SK-N-MC (cell line): ENCODE data around the gene CADPS.

Experiments used
- DNase-seq: peaks from one replicate; pipeline ENCODE4 v3.0.0-alpha.2; 2011; ENCODE audit warnings: low read depth, low spot score
- H3K27ac ChIP-seq: fragments of 200-600 bp; sonication (generic); 2 replicates; pipeline ENCODE4 v1.5.1; 2016; ENCODE audit warnings: mixed run types
- H3K36me3 ChIP-seq: fragments of 200-600 bp; sonication (generic); 2 replicates; pipeline ENCODE4 v1.6.1; 2017; ENCODE audit warnings: antibody characterized with exemption, low read length, mixed read lengths; ENCODE audit not compliant: insufficient read depth
- H3K4me3 ChIP-seq: fragments of 200-600 bp; sonication (generic); 2 replicates; pipeline ENCODE4 v1.5.1; 2016
- H3K9ac ChIP-seq: fragments of 200-600 bp; sonication (generic); 2 replicates; pipeline ENCODE4 v1.8.0; 2017; ENCODE audit warnings: mixed run types, mixed read lengths; ENCODE audit not compliant: insufficient read length
- H3K9me3 ChIP-seq: fragments of 200-600 bp; sonication (generic); 2 replicates; pipeline ENCODE4 v1.6.1; 2017; ENCODE audit warnings: low read depth, mild to moderate bottlenecking, antibody characterized with exemption, low read length, moderate library complexity, mixed read lengths
- EZH2 ChIP-seq: fragments of 200-600 bp; sonication (generic); IDR thresholded peaks from one replicate; pipeline ENCODE4 v1.6.1; 2017; ENCODE audit warnings: antibody characterized with exemption
- FOXP2 ChIP-seq: optimal IDR thresholded peaks from 2 replicates; pipeline ENCODE3; 2011; ENCODE audit warnings: mild to moderate bottlenecking, moderate library complexity; ENCODE audit not compliant: insufficient read depth; ENCODE audit errors: extremely low read length, control extremely low read depth
- POLR2AphosphoS5 ChIP-seq: IDR thresholded peaks from 2 replicates; pipeline ENCODE4 v1.6.1; 2012; ENCODE audit warnings: mild to moderate bottlenecking, low read depth, low read length, borderline replicate concordance

The CADPS gene

DNA sequence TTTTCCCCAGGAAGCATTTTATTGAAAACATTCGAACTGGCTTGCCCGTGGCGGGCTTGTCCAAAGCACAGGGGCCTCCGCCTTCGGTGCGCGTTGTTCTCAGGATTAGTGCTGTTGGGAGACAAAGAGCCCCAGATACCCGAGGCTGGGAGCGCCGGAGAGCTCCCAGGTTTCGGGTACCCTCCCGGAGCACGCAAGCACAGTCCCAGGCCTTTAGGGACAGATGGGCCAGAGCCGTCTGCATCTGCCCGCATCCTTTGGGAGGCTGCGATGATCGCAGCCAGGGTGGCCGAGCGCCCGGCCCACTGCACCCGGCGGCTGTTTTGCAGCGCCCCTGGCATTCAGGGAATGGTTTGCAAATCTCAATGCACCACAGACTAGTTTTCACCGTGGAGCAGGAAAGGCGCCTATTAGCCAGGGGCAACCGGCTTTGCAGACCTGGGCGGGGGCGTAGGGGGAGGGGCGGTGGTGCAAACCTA is 496.9 kb downstream of the CADPS start:
- Histone ChIP-seq H3K27ac (no peak overlapping the region), H3K4me3 (no peak overlapping the region), H3K36me3 (no peaks in the 10 kb centered on the region), H3K9me3 (no peaks in the 10 kb centered on the region), H3K9ac (no peak overlapping the region)
- TF ChIP-seq POLR2AphosphoS5: no peak
- no peak for TF ChIP-seq EZH2
- TF ChIP-seq FOXP2: no peak
- DNase-seq: no peak

DNA sequence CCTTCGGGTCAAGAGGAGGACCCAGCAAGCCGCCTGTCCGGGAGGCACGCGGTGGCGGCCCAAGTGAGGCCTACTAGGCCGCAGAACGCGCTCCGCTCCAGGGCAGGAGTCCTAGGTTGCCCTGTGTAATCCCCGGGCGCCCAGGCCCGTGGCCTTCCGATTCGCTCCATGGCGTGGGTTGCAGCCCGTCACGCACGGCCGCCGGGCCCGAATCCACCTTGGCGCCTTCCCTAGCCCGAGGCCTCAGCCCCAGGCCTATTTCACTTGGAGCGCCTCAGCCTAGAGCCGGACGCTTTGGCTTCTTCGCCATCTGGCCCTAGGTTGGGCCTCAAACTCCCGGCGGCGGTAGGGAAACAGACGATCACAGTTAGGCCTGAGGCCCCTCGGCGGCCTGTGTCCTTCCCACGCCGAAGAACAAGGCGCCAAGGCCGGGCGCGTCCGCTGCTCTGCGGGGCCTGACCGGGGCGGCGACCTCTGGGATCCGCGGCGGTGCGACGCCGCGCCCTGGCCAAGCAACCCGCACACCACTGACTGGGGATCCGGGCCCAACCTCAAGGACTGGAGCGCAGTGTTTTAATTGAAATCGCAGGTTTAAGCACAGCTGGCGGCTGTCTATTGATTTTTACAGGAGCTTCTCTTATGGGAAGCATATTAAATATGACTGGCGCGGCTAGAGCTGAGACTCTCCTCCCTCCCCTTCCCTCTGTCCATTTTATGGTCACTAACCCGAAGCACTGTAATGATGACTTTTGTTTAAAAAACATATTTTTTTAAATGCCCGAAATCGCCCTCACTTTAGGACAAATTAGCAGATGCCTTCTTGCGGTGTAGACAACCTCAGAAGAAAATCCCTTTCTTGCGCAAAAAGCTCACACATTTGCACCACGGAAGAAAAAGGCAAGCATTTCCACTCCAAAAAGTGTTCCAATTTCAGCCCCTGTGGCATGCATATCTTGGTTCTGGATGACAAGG is 498.0 kb downstream of the CADPS start:
- no peaks in the 10 kb centered on the region for H3K36me3 ChIP-seq
- DNase-seq: no peak
- TF ChIP-seq POLR2AphosphoS5: no peak
- TF ChIP-seq FOXP2: no peak
- no peak for TF ChIP-seq EZH2

GRCh38 chr3:62376454-62376720 is 498.8 kb downstream of the CADPS start:
- H3K4me3 ChIP-seq: no peak overlapping the region
- TF ChIP-seq FOXP2 (no peak), POLR2AphosphoS5 (no peak), EZH2 (no peak)
- H3K27ac ChIP-seq: no peak overlapping the region
- no peaks in the 10 kb centered on the region for H3K36me3 ChIP-seq
- DNase-seq: no peak
- H3K9me3 ChIP-seq: no peaks in the 10 kb centered on the region
- H3K9ac ChIP-seq: no peak overlapping the region

More for the DNA sequence above, 498.0 kb downstream of the CADPS start:
- Histone ChIP-seq H3K27ac (no peak overlapping the region), H3K9me3 (no peaks in the 10 kb centered on the region), H3K4me3 (no peak overlapping the region), H3K9ac (no peak overlapping the region)

DNA sequence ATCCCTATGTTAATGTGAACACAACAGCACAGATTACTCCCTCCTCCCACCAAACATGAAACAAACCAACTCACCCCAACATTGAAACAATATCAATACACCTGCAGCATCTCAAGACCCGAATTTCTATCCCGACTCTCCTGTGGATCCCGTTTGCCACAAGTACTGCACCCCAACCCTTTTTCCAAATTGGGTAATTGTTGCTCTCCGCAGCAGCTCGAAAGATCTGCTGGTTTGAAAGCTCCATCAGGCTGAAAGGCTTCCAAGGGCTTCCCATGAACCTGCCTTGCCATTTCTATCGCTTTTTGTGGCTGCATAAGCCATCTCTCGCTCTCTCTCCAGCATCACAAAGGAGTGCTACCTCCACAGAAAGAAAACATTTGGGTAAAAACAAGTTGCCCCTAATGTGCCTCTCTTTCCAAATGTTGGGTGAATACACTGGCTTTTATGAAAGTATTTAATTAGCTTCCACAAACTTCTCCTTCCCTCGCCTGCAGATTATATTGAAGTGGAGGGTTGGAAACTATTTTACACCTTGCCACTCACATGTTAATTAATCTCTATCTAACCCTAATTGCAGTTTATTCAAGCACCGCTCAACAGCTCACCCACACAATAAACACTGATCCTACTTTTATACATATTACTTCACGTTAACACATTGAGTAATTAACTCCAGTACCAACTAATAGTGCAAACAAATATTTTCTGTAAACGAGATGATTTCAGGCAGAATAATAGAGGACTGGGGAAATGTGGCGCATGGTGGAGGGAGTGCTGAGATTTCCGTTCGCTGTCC is 499.4 kb downstream of the CADPS start:
- no peak overlapping the region for H3K4me3 ChIP-seq
- H3K36me3 ChIP-seq: no peaks in the 10 kb centered on the region
- TF ChIP-seq POLR2AphosphoS5: no peak
- TF ChIP-seq FOXP2: no peak
- TF ChIP-seq EZH2: no peak
- no peak overlapping the region for H3K9ac ChIP-seq
- no peaks in the 10 kb centered on the region for H3K9me3 ChIP-seq
- no peak overlapping the region for H3K27ac ChIP-seq
- no peak for DNase-seq

DNA sequence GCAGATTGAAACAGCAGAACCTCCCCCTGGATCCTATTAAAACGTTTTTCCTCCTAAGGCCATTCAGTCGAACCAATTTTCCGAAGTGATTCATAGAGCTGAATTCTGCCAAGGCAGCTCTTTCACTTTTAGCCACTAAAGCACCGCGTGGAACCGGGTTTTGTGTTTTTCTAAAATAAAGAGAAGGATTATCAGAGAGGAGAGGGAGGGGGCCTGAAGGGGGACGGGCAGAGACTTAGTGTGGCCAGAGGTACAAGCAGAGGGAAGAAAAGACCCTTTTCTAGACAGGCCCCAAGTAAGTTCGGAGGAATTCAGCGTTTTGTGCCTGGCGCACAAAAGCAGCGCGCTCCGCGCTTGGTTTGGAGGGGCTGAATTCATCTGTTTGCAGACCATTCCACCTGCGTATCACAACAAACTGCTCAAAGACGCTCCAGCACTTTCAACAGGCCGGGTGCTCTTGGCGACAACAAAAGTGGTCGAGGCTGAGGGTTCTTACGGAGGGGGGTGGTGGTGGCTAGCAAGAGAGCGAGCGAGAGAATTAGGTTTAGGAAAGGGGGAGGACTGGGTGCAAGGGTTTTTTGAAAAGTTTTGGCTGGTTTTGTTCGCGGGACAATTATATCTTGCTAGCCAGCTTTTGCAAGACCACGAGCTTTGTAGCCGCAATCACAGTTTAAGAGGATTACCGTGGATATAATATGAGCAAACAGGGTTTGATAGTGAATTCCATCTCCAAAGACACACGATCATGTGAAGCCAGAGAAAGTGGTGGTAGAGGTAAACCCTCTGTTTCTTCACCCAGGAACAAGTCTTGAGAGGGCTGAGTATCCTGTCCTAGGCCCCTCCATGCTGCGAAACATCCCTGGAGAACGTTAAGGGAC is 500.6 kb downstream of the CADPS start:
- DNase-seq: no peak
- no peak overlapping the region for H3K27ac ChIP-seq
- TF ChIP-seq FOXP2 (no peak), EZH2 (no peak), POLR2AphosphoS5 (no peak)
- H3K9ac ChIP-seq: no peak overlapping the region
- H3K4me3 ChIP-seq: no peak overlapping the region
- H3K36me3 ChIP-seq: no peaks in the 10 kb centered on the region
- H3K9me3 ChIP-seq: no peaks in the 10 kb centered on the region

DNA sequence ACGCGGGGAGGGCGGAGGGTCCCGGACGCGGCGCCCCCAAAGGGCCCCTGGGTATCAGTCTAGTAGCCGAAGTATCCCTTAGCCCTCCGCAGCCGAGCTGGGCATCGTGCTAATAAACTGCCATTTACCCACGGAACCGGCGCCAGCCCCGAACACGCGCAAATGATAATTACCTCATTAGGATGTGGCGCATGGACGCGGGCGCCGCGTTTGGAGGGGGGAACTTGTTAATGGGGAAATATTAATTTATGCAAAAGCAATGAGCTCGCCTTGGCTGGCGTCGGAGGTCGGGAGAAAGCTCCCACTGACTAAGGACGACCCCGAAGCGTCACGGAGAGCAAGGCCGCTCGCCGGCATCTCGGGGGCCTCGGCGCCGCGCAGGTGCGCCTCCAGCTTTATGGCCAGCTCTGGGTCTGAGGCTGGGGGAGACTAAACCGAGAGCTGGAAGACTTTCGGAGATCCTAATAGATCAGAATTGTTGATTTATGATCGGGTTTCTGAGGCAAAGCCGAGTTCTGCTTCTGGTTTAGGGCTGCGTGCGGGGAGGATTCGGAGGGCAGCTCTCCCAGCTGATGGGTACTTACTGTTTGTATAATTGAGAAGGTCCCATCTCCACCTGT is 501.4 kb downstream of the CADPS start:
- Histone ChIP-seq H3K9ac (no peak overlapping the region), H3K27ac (no peak overlapping the region), H3K36me3 (no peaks in the 10 kb centered on the region), H3K4me3 (no peak overlapping the region), H3K9me3 (no peaks in the 10 kb centered on the region)
- DNase-seq: no peak
- TF ChIP-seq POLR2AphosphoS5: no peak
- no peak for TF ChIP-seq EZH2
- TF ChIP-seq FOXP2: no peak

DNA sequence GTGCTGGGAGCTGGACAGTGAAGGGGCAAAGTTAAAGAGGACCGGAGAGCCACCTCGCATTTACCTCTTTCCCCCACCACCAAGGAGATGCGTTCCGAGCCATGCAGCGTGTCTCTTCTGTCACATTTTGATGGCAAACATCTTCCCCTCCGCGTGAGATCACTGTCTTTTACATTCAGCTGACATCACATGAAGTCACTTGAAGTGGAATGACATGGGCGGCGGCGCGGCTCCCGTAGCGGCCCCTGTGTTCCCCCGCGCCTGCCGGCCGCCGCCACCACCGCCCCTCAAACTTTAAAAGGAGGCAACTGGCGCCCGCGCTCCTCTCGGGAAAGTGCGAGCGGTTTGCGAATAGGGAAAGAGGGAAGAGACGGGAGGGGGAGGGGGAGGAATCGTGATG is 502.0 kb downstream of the CADPS start, which contains the start of gene FEZF2:
TSS of gene FEZF2 (minus strand) at position 336 of the 400 bp plus-strand sequence. CDS start 682 bp downstream, outside the sequence.
- no peaks in the 10 kb centered on the region for H3K36me3 ChIP-seq
- no peak within 1 kb of the TSS for H3K27ac ChIP-seq
- H3K4me3 ChIP-seq: no peak within 1 kb of the TSS
- no peaks in the 10 kb centered on the region for H3K9me3 ChIP-seq
- H3K9ac ChIP-seq: no peak within 1 kb of the TSS
- no peak for DNase-seq
- no peak for TF ChIP-seq POLR2AphosphoS5
